GM18499 (cell line): ENCODE data around the gene GPRIN3.
"Not testable (repeated sequence)": the region's sequence is repeated elsewhere in the genome, so short reads cannot be mapped to it uniquely, and the experiment has no call there.

ENCODE experiments used
- ATAC-seq: cut with Tn5 transposase; IDR thresholded peaks from one replicate; pipeline ENCODE4 v1.9.1; 2021; ENCODE audit warnings: moderate number of reproducible peaks; ENCODE audit not compliant: insufficient read depth, unreplicated experiment

Gene GPRIN3

GRCh38 chr4:89222170-89222569 lies 85.4 kb downstream of the GPRIN3 start:
- no peak for ATAC-seq

- no peak for ATAC-seq
Observed at GRCh38 chr4:89221167-89221867, 86.3 kb downstream of the GPRIN3 start.

- no peak for ATAC-seq
Observed at GRCh38 chr4:89218587-89218986, 89.0 kb downstream of the GPRIN3 start.

GRCh38 chr4:89217604-89218003 lies 90.0 kb downstream of the GPRIN3 start:
- no peak for ATAC-seq

GRCh38 chr4:89216866-89217265 lies 90.7 kb downstream of the GPRIN3 start:
- no peak for ATAC-seq

- no peak for ATAC-seq
Observed at GRCh38 chr4:89216422-89216821, 91.2 kb downstream of the GPRIN3 start.

GRCh38 chr4:89215736-89216135 lies 91.9 kb downstream of the GPRIN3 start:
- no peak for ATAC-seq

- no peak for ATAC-seq
Observed at GRCh38 chr4:89214308-89214707, 93.3 kb downstream of the GPRIN3 start.

- ATAC-seq: no peak
Observed at GRCh38 chr4:89213382-89213701, 94.3 kb downstream of the GPRIN3 start.

- ATAC-seq: no peak
Observed at GRCh38 chr4:89212666-89213381, 94.8 kb downstream of the GPRIN3 start.

GRCh38 chr4:89204624-89205023 lies 103.0 kb downstream of the GPRIN3 start:
- ATAC-seq: no peak

GRCh38 chr4:89203902-89204301 lies 103.7 kb downstream of the GPRIN3 start:
- ATAC-seq: no peak

GRCh38 chr4:89199394-89199793 lies 108.2 kb downstream of the GPRIN3 start:
- not testable (repeated sequence) for ATAC-seq

- no peak for ATAC-seq
Observed at GRCh38 chr4:89197920-89198319, 109.7 kb downstream of the GPRIN3 start.

GRCh38 chr4:89196745-89197144 lies 110.9 kb downstream of the GPRIN3 start:
- ATAC-seq: no peak

GRCh38 chr4:89196056-89196674 lies 111.4 kb downstream of the GPRIN3 start:
- no peak for ATAC-seq

GRCh38 chr4:89193843-89194242 lies 113.8 kb downstream of the GPRIN3 start:
- ATAC-seq: no peak
